Measurements from ENCODE around the gene SLAMF8.

Gene SLAMF8

GRCh38 chr1:159851407-159851806, 24.7 kb downstream of the SLAMF8 start:
- DNase-seq (ENCODE audit: low spot score) = no peak
- in situ Hi-C loops (cut with MboI; ENCODE audit: low sequenced_read_pairs, unreplicated experiment) = no loop called here
- TF ChIP-seq CTCF (IDR thresholded peaks at IDR 0.05; ENCODE audit: borderline replicate concordance, control extremely low read depth, extremely low read depth, insufficient read depth, missing control alignments) = no peak

- in situ Hi-C loops (cut with MboI; ENCODE audit: low sequenced_read_pairs, unreplicated experiment) = no loop called here
- DNase-seq (ENCODE audit: low spot score) = no peak
- no peak for TF ChIP-seq CTCF (IDR thresholded peaks at IDR 0.05; ENCODE audit: borderline replicate concordance, control extremely low read depth, extremely low read depth, insufficient read depth, missing control alignments)
Measured at GRCh38 chr1:159853417-159854115, 26.9 kb downstream of the SLAMF8 start.

- in situ Hi-C loops (cut with MboI; ENCODE audit: low sequenced_read_pairs, unreplicated experiment) = no loop called here
- TF ChIP-seq CTCF (IDR thresholded peaks at IDR 0.05; ENCODE audit: borderline replicate concordance, control extremely low read depth, extremely low read depth, insufficient read depth, missing control alignments) = no peak
- no peak for DNase-seq (ENCODE audit: low spot score)
Measured at GRCh38 chr1:159854116-159854692, 27.5 kb downstream of the SLAMF8 start.

- TF ChIP-seq CTCF (IDR thresholded peaks at IDR 0.05; ENCODE audit: borderline replicate concordance, control extremely low read depth, extremely low read depth, insufficient read depth, missing control alignments) = no peak
- peak; percentile 78 for DNase-seq (ENCODE audit: low spot score)
- in situ Hi-C loops (cut with MboI; ENCODE audit: low sequenced_read_pairs, unreplicated experiment) = no loop called here
Measured at GRCh38 chr1:159854693-159855192, 28.1 kb downstream of the SLAMF8 start.

GRCh38 chr1:159855709-159856108, 29.0 kb downstream of the SLAMF8 start:
- TF ChIP-seq CTCF (IDR thresholded peaks at IDR 0.05; ENCODE audit: borderline replicate concordance, control extremely low read depth, extremely low read depth, insufficient read depth, missing control alignments) = no peak
- no peak for DNase-seq (ENCODE audit: low spot score)
- in situ Hi-C loops (cut with MboI; ENCODE audit: low sequenced_read_pairs, unreplicated experiment) = no loop called here

GRCh38 chr1:159856576-159856975, 29.9 kb downstream of the SLAMF8 start:
- no peak for DNase-seq (ENCODE audit: low spot score)
- TF ChIP-seq CTCF (IDR thresholded peaks at IDR 0.05; ENCODE audit: borderline replicate concordance, control extremely low read depth, extremely low read depth, insufficient read depth, missing control alignments) = no peak
- in situ Hi-C loops (cut with MboI; ENCODE audit: low sequenced_read_pairs, unreplicated experiment) = no loop called here

All from GM13976 (cell line).